ENCODE measurements around the gene PKP2. TPM values are rescaled to one million over a fixed set of nuclear protein-coding genes. Genes with fewer than 3 reads are reported as not detected.

PKP2 gene
- total and polyA plus RNA-seq, 9 of the 15 experiments (the other 6 are each of a cell fraction or from before 2014, with no cell fraction given): 1.6 to 4.2 (median 2.8) TPM

- no peak for TF ChIP-seq PHF20 (IDR thresholded peaks at IDR 0.05; ENCODE audit: partially characterized antibody)
- no peak for TF ChIP-seq ZNF695 (CRISPR knock-in tag; IDR thresholded peaks at IDR 0.05)
- no peak for TF ChIP-seq HDAC2 (IDR thresholded peaks at IDR 0.05)
- TF ChIP-seq PCBP1 (IDR thresholded peaks at IDR 0.05; ENCODE audit: low read depth, low read length, poor library complexity, severe bottlenecking): no peak
- TF ChIP-seq E2F5 (CRISPR knock-in tag; IDR thresholded peaks at IDR 0.05): no peak
- no peak for TF ChIP-seq ASH1L (IDR thresholded peaks at IDR 0.05; ENCODE audit: borderline replicate concordance, low read depth, partially characterized antibody)
- TF ChIP-seq NEUROD1 (IDR thresholded peaks at IDR 0.05; ENCODE audit: borderline replicate concordance, low read depth, low read length, partially characterized antibody): no peak
- TF ChIP-seq GMEB1 (CRISPR knock-in tag; IDR thresholded peaks at IDR 0.05): no peak
Observed at GRCh38 chr12:32841061-32841460, 55.5 kb downstream of the PKP2 start (continued).

GRCh38 chr12:32839828-32840227 is 56.7 kb downstream of the PKP2 start:
- Histone ChIP-seq H3K9me1 (ENCODE audit: control insufficient read depth, insufficient read depth, low read length) (no peaks in the 10 kb centered on the region), H3K9ac (ENCODE audit: insufficient read depth in 1 of 2, low read depth in 2 of 2, low read length in 2 of 2) (no peak overlapping the region), H3K27ac (ENCODE audit: extremely low read depth, low read depth, low read length) (no peak overlapping the region), H3K79me2 (ENCODE audit: control insufficient read depth, insufficient read depth, low read length) (no peaks in the 10 kb centered on the region), H3K4me2 (ENCODE audit: insufficient read depth, low read length) (no peak overlapping the region), H3K4me1 (replicated peaks in 1 of 2; ENCODE audit: control insufficient read depth in 2 of 2, insufficient read depth in 2 of 2, low read length in 2 of 2) (no peaks in the 10 kb centered on the region), H3K4me3 (no peak overlapping the region), H3K9me3 (replicated peaks; ENCODE audit: control insufficient read depth, insufficient read depth, low read depth, low read length) (no peaks in the 10 kb centered on the region), H4K20me1 (replicated peaks; ENCODE audit: control insufficient read depth, insufficient read depth, low read length) (no peaks in the 10 kb centered on the region), H3K36me3 (ENCODE audit: control insufficient read depth, insufficient read depth, low read length) (no peaks in the 10 kb centered on the region), H2AFZ (ENCODE audit: low read depth, low read length) (no peak overlapping the region), H3K27me3 (ENCODE audit: control insufficient read depth in 2 of 2, insufficient read depth in 2 of 2, low read length in 2 of 2) (no peaks in the 10 kb centered on the region; a peak in 1 of 5 replicates)
- FAIRE-seq: no peak
- intact Hi-C loops (cut with micrococcal nuclease): no loop called here
- ATAC-seq: no peak
- CTCF ChIA-PET (ENCODE audit: low intra/inter-chr PET ratio): no interaction called here
- 18% methylated on average over 4 of the region's 4 CpGs for WGBS (ENCODE audit: insufficient coverage, low coverage, missing lambda C conversion rate)
- no peak for DNase-seq (ENCODE audit: extremely low read depth in 1 of 4, low spot score in 3 of 4)
- TF ChIP-seq ZNF717 (CRISPR knock-in tag; IDR thresholded peaks at IDR 0.05) (no peak), MCM3 (IDR thresholded peaks at IDR 0.05) (no peak), BHLHE40 (IDR thresholded peaks at IDR 0.05; ENCODE audit: low read length) (no peak), ZNF217 (CRISPR knock-in tag; IDR thresholded peaks at IDR 0.05) (no peak), KAT8 (IDR thresholded peaks at IDR 0.05; ENCODE audit: low read depth) (no peak), MCM2 (IDR thresholded peaks at IDR 0.05; ENCODE audit: low read depth) (no peak), TFE3 (CRISPR knock-in tag; IDR thresholded peaks at IDR 0.05) (no peak), CEBPG (CRISPR knock-in tag; IDR thresholded peaks at IDR 0.05) (no peak), CEBPG (tag; conservative IDR thresholded peaks at IDR 0.05 in 1 of 2, IDR thresholded peaks at IDR 0.05 in 1 of 2) (no peak), MEF2A (IDR thresholded peaks at IDR 0.05; ENCODE audit: control insufficient read depth, low read depth, low read length) (no peak), HDAC8 (tag; IDR thresholded peaks at IDR 0.05) (no peak)
- in situ Hi-C loops (cut with MboI): no loop called here
- POLR2A ChIA-PET: no interaction called here
- BruUV-seq (replicated peaks): no TSS peak
